GM10248 (cell line): ENCODE data around the gene SALL4.

Source experiments
- CTCF ChIA-PET: fragments of 300-600 bp; sonication (Branson Sonifier 250); formaldehyde crosslinking; extraction: SDS; loops from one replicate; lab custom pipeline; 2021; ENCODE audit warnings: antibody characterized with exemption; lab: Yijun Ruan, JAX
- POLR2A ChIA-PET: fragments of 350-650 bp; sonication (Branson Sonifier 250); formaldehyde crosslinking; extraction: SDS; loops from one replicate; lab custom pipeline; 2020; ENCODE audit warnings: antibody characterized with exemption; lab: Yijun Ruan, JAX
- DNase-seq: peaks from one replicate; pipeline ENCODE4 v3.0.0; 2012; ENCODE audit errors: extremely low spot score
- CTCF ChIP-seq: IDR thresholded peaks from 2 replicates; pipeline ENCODE4 v1.5.1; 2012; ENCODE audit warnings: mild to moderate bottlenecking, low read depth; ENCODE audit errors: extremely low read depth, missing control alignments, control extremely low read depth

Gene SALL4

GRCh38 chr20:51815383-51816076 is 13.2 kb upstream of the SALL4 start:
- no peak for TF ChIP-seq CTCF
- no peak for DNase-seq
- ChIA-PET CTCF (no interaction called here), POLR2A (no interaction called here)

- no peak for TF ChIP-seq CTCF
- CTCF ChIA-PET = interaction anchor here (0.8 kb wide), 1 partner anchor 16 kb away, joined by 4 read pairs; no protein-coding TSS in a partner anchor
- POLR2A ChIA-PET = no interaction called here
- DNase-seq = no peak
Measured at GRCh38 chr20:51812861-51813260, 10.5 kb upstream of the SALL4 start.

GRCh38 chr20:51811514-51812128 is 9.3 kb upstream of the SALL4 start:
- DNase-seq = no peak
- CTCF ChIA-PET = no interaction called here
- POLR2A ChIA-PET = no interaction called here
- no peak for TF ChIP-seq CTCF

- ChIA-PET CTCF (no interaction called here), POLR2A (no interaction called here)
- DNase-seq = no peak
- TF ChIP-seq CTCF = no peak
Measured at GRCh38 chr20:51811042-51811355, 8.7 kb upstream of the SALL4 start.

- DNase-seq = no peak
- CTCF ChIA-PET = interaction anchor here (1.9 kb wide), 1 partner anchor 11 kb away, joined by 12 read pairs; no protein-coding TSS in a partner anchor
- POLR2A ChIA-PET = no interaction called here
- no peak for TF ChIP-seq CTCF
Measured at GRCh38 chr20:51810155-51811041, 8.1 kb upstream of the SALL4 start.

- POLR2A ChIA-PET = no interaction called here
- CTCF ChIA-PET = interaction anchor here (0.7 kb wide), 1 partner anchor 8 kb away, joined by 4 read pairs; no protein-coding TSS in a partner anchor
- TF ChIP-seq CTCF = no peak
- no peak for DNase-seq
Measured at GRCh38 chr20:51807720-51808250, 5.5 kb upstream of the SALL4 start.
